GM23338 (cell line): ENCODE data around the gene VTCN1. TPM values are rescaled to one million over a fixed set of nuclear protein-coding genes. Genes with fewer than 3 reads are reported as not detected.

Experiments used
- ATAC-seq: fragments of 200-7000 bp; cut with Tn5 transposase; 3 replicates; pipeline ENCODE4 v1.9.1; 2020
- DNase-seq: peaks from one replicate; pipeline ENCODE4 v3.0.0-alpha.2; 2015; ENCODE audit warnings: low spot score
- H2AFZ ChIP-seq: fragments of 200-600 bp; sonication (generic); 2 replicates; pipeline ENCODE4 v1.8.0; 2016; ENCODE audit warnings: antibody characterized with exemption, mild to moderate bottlenecking, moderate library complexity
- H3F3A ChIP-seq: fragments of 200-600 bp; sonication (generic); replicated peaks from 2 replicates; pipeline ENCODE4 v1.8.0; 2017; ENCODE audit warnings: antibody characterized with exemption, mixed run types, low read depth
- H3K27ac ChIP-seq: fragments of 200-600 bp; sonication (generic); 2 replicates; pipeline ENCODE4 v1.6.1; 2016; ENCODE audit warnings: low read depth
- H3K27me3 ChIP-seq: fragments of 200-600 bp; sonication (generic); 2 replicates; pipeline ENCODE4 v1.8.0; 2016; ENCODE audit warnings: mild to moderate bottlenecking, mixed run types, moderate library complexity; ENCODE audit not compliant: insufficient read depth
- H3K36me3 ChIP-seq: fragments of 200-600 bp; sonication (generic); 2 replicates; pipeline ENCODE4 v1.8.0; 2016; ENCODE audit warnings: mild to moderate bottlenecking; ENCODE audit not compliant: insufficient read depth
- H3K4me1 ChIP-seq: fragments of 200-600 bp; sonication (generic); 2 replicates; pipeline ENCODE4 v1.8.0; 2016; ENCODE audit warnings: mild to moderate bottlenecking, moderate library complexity; ENCODE audit not compliant: insufficient read depth
- H3K4me2 ChIP-seq: fragments of 200-600 bp; sonication (generic); 2 replicates; pipeline ENCODE4 v1.7.1; 2017; ENCODE audit warnings: mixed run types
- H3K4me3 ChIP-seq: fragments of 200-600 bp; sonication (generic); 2 replicates; pipeline ENCODE4 v1.6.1; 2016; ENCODE audit warnings: mixed run types
- H3K79me2 ChIP-seq: fragments of 200-600 bp; sonication (generic); replicated peaks from 2 replicates; pipeline ENCODE4 v1.8.0; 2017; ENCODE audit warnings: mild to moderate bottlenecking; ENCODE audit not compliant: insufficient read depth
- H3K9me2 ChIP-seq: fragments of 200-600 bp; sonication (generic); 2 replicates; pipeline ENCODE4 v1.8.0; 2017; ENCODE audit not compliant: insufficient read depth
- H4K20me1 ChIP-seq: fragments of 200-600 bp; sonication (generic); replicated peaks from 2 replicates; pipeline ENCODE4 v1.8.0; 2017; ENCODE audit warnings: mild to moderate bottlenecking; ENCODE audit not compliant: insufficient read depth
- H3K27ac Mint-ChIP-seq: 2 replicates; pipeline ENCODE4 v1.8.0; 2020; ENCODE audit warnings: inconsistent platforms, mild to moderate bottlenecking, moderate library complexity, mixed read lengths
- H3K27me3 Mint-ChIP-seq: 3 replicates; pipeline ENCODE4 v1.8.0; 2022; ENCODE audit warnings: low read depth, mild to moderate bottlenecking, moderate library complexity, mixed read lengths, inconsistent platforms; ENCODE audit not compliant: insufficient read depth, poor library complexity
- H3K36me3 Mint-ChIP-seq: 3 replicates; pipeline ENCODE4 v1.8.0; 2021; ENCODE audit warnings: low read depth, mild to moderate bottlenecking, inconsistent platforms, moderate library complexity, mixed read lengths
- H3K4me1 Mint-ChIP-seq: 3 replicates; pipeline ENCODE4 v1.8.0; 2020; ENCODE audit warnings: mild to moderate bottlenecking, inconsistent platforms, mixed read lengths
- H3K4me3 Mint-ChIP-seq: 3 replicates; pipeline ENCODE4 v1.8.0; 2021; ENCODE audit warnings: moderate library complexity, mild to moderate bottlenecking, inconsistent platforms, mixed read lengths
- H3K9me3 Mint-ChIP-seq: 3 replicates; pipeline ENCODE4 v1.8.0; 2020; ENCODE audit warnings: moderate library complexity, mild to moderate bottlenecking, inconsistent platforms, mixed read lengths
- CREB1 ChIP-seq: fragments of 250-450 bp; sonication (Bioruptor Pico); IDR thresholded peaks from 2 replicates; pipeline ENCODE4 v1.5.0; 2020; ENCODE audit warnings: low read depth, mild to moderate bottlenecking, moderate library complexity
- EZH2 ChIP-seq: fragments of 200-600 bp; sonication (generic); IDR thresholded peaks from one replicate; pipeline ENCODE4 v1.8.0; 2017; ENCODE audit warnings: antibody characterized with exemption, mild to moderate bottlenecking, low read depth; ENCODE audit not compliant: unreplicated experiment
- EZH2phosphoT487 ChIP-seq: fragments of 200-600 bp; sonication (generic); IDR thresholded peaks from one replicate; pipeline ENCODE4 v1.8.1; 2018; ENCODE audit warnings: antibody characterized with exemption; ENCODE audit not compliant: unreplicated experiment
- JUNB ChIP-seq: IDR thresholded peaks from one replicate; pipeline ENCODE4 v1.6.1; 2016; ENCODE audit warnings: antibody characterized with exemption; ENCODE audit not compliant: unreplicated experiment
- NANOG ChIP-seq: IDR thresholded peaks from 2 replicates; pipeline ENCODE4 v1.6.1; 2016; ENCODE audit warnings: antibody characterized with exemption, borderline replicate concordance
- POLR2AphosphoS5 ChIP-seq: IDR thresholded peaks from 2 replicates; pipeline ENCODE4 v1.6.1; 2016; ENCODE audit warnings: antibody characterized with exemption, low read depth
- REST ChIP-seq: IDR thresholded peaks from one replicate; pipeline ENCODE4 v1.6.1; 2018; ENCODE audit warnings: antibody characterized with exemption; ENCODE audit not compliant: unreplicated experiment
- STAT1 ChIP-seq: IDR thresholded peaks from one replicate; pipeline ENCODE4 v1.6.1; 2016; ENCODE audit warnings: antibody characterized with exemption; ENCODE audit not compliant: unreplicated experiment
- ZNF114 ChIP-seq: fragments of 250-450 bp; sonication (Bioruptor Pico); IDR thresholded peaks from 2 replicates; pipeline ENCODE4 v1.5.0; 2020; ENCODE audit warnings: mild to moderate bottlenecking, moderate library complexity
- ZNF331 ChIP-seq: fragments of 250-450 bp; sonication (Bioruptor Pico); IDR thresholded peaks from 2 replicates; pipeline ENCODE4 v1.5.0; 2020; ENCODE audit warnings: low read depth, mild to moderate bottlenecking, moderate library complexity
- polyA plus RNA-seq: library from polyadenylated mRNA; unstranded; fragments of >200 nt; fragmentation: Nextera tagmentation; extraction: Ambion mirVana; gene quantifications from 2 replicates; pipeline ENCODE4 v1.2.1, GENCODE V29; 2016
- total RNA-seq: library from RNA; depleted of rRNA; stranded (reverse); fragments of >200 nt; shearing (Covaris generic); gene quantifications from 2 replicates; pipeline ENCODE4 v1.2.3, GENCODE V29; 2014
- TF ChIP-seq, protein P1 (sequence below), 2 experiments: fragments of 200-600 bp in 1 of 2; sonication (generic) in 1 of 2; conservative IDR thresholded peaks; 2 replicates each; pipeline versions ENCODE4 v1.5.1 to v1.6.1; 2016 to 2017; ENCODE audit warnings: antibody characterized with exemption in 2 of 2, low read depth in 2 of 2, mild to moderate bottlenecking in 2 of 2, moderate library complexity in 1 of 2
- TF ChIP-seq, protein P2 (sequence below): IDR thresholded peaks from 2 replicates; pipeline ENCODE4 v1.6.1; 2016; ENCODE audit warnings: antibody characterized with exemption
- TF ChIP-seq, protein P3 (sequence below): fragments of 250-450 bp; sonication (Bioruptor Pico); IDR thresholded peaks from 2 replicates; pipeline ENCODE4 v1.5.0; 2020; ENCODE audit warnings: mild to moderate bottlenecking, moderate library complexity

VTCN1 gene
- total and polyA plus RNA-seq, 2 experiments from 2014 or later = not detected

DNA sequence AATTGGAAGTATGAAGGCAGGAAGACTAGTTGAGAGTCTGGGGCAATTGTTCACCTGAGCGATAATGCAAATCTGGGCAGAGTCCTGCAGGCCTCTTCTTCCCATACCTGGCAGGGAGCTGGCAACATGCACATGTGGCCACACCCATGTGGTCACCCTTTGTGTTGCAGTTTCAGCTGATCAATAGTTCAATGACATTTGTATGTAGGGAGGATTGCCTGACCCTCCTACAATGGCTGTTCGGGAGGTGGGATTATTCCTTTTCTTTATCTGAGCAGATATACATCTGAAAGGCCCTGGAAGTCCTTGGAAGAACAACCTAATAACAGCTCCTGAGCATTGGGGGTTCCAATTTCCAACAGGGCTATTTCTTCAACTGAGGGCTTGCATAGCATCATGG, 74.0 kb downstream of the VTCN1 start:
- Histone ChIP-seq H3K4me2 (peak overlapping the region; percentile 52; the same call in 1 of the 2 replicates), H2AFZ (0 out of 2 replicates have a peak overlapping the region, but pooled peaks have one; percentile 79), H3K27ac (no peak overlapping the region), H4K20me1 (no peaks in the 10 kb centered on the region), H3K27me3 (no peaks in the 10 kb centered on the region), H3K36me3 (no peaks in the 10 kb centered on the region), H3F3A (no peaks in the 10 kb centered on the region), H3K9me2 (peaks cover 6% of the 10 kb centered on the region; the same call in 1 of the 2 replicates), H3K4me1 (peaks cover 31% of the 10 kb centered on the region), H3K4me3 (no peak overlapping the region), H3K79me2 (no peaks in the 10 kb centered on the region)
- ATAC-seq (peak; percentile 78), DNase-seq (no peak)
- no peaks in the 10 kb centered on the region for H3K36me3 Mint-ChIP-seq
- 0 out of 2 replicates have a peak overlapping the region, but pooled peaks have one; percentile 47 for H3K27ac Mint-ChIP-seq
- H3K9me3 Mint-ChIP-seq = no peaks in the 10 kb centered on the region
- TF ChIP-seq, protein P1, sequence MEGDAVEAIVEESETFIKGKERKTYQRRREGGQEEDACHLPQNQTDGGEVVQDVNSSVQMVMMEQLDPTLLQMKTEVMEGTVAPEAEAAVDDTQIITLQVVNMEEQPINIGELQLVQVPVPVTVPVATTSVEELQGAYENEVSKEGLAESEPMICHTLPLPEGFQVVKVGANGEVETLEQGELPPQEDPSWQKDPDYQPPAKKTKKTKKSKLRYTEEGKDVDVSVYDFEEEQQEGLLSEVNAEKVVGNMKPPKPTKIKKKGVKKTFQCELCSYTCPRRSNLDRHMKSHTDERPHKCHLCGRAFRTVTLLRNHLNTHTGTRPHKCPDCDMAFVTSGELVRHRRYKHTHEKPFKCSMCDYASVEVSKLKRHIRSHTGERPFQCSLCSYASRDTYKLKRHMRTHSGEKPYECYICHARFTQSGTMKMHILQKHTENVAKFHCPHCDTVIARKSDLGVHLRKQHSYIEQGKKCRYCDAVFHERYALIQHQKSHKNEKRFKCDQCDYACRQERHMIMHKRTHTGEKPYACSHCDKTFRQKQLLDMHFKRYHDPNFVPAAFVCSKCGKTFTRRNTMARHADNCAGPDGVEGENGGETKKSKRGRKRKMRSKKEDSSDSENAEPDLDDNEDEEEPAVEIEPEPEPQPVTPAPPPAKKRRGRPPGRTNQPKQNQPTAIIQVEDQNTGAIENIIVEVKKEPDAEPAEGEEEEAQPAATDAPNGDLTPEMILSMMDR (conservative IDR thresholded peaks at IDR 0.05; ENCODE audit: low read depth in 2 of 2) = no peak
- TF ChIP-seq CREB1 (CRISPR knock-in tag) = no peak
- TF ChIP-seq EZH2 = no peak
- TF ChIP-seq, protein P2, sequence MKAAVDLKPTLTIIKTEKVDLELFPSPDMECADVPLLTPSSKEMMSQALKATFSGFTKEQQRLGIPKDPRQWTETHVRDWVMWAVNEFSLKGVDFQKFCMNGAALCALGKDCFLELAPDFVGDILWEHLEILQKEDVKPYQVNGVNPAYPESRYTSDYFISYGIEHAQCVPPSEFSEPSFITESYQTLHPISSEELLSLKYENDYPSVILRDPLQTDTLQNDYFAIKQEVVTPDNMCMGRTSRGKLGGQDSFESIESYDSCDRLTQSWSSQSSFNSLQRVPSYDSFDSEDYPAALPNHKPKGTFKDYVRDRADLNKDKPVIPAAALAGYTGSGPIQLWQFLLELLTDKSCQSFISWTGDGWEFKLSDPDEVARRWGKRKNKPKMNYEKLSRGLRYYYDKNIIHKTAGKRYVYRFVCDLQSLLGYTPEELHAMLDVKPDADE = no peak
- TF ChIP-seq REST = no peak
- TF ChIP-seq ZNF331 = no peak
- TF ChIP-seq NANOG = no peak
- TF ChIP-seq JUNB = no peak
- TF ChIP-seq ZNF114 = no peak
- no peak for TF ChIP-seq EZH2phosphoT487
- TF ChIP-seq, protein P3, sequence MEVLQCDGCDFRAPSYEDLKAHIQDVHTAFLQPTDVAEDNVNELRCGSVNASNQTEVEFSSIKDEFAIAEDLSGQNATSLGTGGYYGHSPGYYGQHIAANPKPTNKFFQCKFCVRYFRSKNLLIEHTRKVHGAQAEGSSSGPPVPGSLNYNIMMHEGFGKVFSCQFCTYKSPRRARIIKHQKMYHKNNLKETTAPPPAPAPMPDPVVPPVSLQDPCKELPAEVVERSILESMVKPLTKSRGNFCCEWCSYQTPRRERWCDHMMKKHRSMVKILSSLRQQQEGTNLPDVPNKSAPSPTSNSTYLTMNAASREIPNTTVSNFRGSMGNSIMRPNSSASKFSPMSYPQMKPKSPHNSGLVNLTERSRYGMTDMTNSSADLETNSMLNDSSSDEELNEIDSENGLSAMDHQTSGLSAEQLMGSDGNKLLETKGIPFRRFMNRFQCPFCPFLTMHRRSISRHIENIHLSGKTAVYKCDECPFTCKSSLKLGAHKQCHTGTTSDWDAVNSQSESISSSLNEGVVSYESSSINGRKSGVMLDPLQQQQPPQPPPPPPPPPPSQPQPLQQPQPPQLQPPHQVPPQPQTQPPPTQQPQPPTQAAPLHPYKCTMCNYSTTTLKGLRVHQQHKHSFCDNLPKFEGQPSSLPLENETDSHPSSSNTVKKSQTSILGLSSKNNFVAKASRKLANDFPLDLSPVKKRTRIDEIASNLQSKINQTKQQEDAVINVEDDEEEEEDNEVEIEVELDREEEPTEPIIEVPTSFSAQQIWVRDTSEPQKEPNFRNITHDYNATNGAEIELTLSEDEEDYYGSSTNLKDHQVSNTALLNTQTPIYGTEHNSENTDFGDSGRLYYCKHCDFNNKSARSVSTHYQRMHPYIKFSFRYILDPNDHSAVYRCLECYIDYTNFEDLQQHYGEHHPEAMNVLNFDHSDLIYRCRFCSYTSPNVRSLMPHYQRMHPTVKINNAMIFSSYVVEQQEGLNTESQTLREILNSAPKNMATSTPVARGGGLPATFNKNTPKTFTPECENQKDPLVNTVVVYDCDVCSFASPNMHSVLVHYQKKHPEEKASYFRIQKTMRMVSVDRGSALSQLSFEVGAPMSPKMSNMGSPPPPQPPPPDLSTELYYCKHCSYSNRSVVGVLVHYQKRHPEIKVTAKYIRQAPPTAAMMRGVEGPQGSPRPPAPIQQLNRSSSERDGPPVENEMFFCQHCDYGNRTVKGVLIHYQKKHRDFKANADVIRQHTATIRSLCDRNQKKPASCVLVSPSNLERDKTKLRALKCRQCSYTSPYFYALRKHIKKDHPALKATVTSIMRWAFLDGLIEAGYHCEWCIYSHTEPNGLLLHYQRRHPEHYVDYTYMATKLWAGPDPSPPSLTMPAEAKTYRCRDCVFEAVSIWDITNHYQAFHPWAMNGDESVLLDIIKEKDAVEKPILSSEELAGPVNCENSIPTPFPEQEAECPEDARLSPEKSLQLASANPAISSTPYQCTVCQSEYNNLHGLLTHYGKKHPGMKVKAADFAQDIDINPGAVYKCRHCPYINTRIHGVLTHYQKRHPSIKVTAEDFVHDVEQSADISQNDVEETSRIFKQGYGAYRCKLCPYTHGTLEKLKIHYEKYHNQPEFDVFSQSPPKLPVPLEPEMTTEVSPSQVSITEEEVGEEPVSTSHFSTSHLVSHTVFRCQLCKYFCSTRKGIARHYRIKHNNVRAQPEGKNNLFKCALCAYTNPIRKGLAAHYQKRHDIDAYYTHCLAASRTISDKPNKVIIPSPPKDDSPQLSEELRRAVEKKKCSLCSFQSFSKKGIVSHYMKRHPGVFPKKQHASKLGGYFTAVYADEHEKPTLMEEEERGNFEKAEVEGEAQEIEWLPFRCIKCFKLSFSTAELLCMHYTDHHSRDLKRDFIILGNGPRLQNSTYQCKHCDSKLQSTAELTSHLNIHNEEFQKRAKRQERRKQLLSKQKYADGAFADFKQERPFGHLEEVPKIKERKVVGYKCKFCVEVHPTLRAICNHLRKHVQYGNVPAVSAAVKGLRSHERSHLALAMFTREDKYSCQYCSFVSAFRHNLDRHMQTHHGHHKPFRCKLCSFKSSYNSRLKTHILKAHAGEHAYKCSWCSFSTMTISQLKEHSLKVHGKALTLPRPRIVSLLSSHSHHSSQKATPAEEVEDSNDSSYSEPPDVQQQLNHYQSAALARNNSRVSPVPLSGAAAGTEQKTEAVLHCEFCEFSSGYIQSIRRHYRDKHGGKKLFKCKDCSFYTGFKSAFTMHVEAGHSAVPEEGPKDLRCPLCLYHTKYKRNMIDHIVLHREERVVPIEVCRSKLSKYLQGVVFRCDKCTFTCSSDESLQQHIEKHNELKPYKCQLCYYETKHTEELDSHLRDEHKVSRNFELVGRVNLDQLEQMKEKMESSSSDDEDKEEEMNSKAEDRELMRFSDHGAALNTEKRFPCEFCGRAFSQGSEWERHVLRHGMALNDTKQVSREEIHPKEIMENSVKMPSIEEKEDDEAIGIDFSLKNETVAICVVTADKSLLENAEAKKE (CRISPR knock-in tag) = no peak
- no peak for TF ChIP-seq STAT1
- no peak for TF ChIP-seq POLR2AphosphoS5
- H3K4me1 Mint-ChIP-seq = peaks cover 33% of the 10 kb centered on the region
- peak overlapping the region; percentile 20; the same call in 1 of the 3 replicates for H3K4me3 Mint-ChIP-seq
- H3K27me3 Mint-ChIP-seq = peaks cover 5% of the 10 kb centered on the region
